ENCODE results near the gene SORCS2.

Gene SORCS2

GRCh38 chr4:7649411-7649740 is 457.0 kb downstream of the SORCS2 start:
- TF ChIP-seq, protein P1, sequence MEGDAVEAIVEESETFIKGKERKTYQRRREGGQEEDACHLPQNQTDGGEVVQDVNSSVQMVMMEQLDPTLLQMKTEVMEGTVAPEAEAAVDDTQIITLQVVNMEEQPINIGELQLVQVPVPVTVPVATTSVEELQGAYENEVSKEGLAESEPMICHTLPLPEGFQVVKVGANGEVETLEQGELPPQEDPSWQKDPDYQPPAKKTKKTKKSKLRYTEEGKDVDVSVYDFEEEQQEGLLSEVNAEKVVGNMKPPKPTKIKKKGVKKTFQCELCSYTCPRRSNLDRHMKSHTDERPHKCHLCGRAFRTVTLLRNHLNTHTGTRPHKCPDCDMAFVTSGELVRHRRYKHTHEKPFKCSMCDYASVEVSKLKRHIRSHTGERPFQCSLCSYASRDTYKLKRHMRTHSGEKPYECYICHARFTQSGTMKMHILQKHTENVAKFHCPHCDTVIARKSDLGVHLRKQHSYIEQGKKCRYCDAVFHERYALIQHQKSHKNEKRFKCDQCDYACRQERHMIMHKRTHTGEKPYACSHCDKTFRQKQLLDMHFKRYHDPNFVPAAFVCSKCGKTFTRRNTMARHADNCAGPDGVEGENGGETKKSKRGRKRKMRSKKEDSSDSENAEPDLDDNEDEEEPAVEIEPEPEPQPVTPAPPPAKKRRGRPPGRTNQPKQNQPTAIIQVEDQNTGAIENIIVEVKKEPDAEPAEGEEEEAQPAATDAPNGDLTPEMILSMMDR (conservative IDR thresholded peaks at IDR 0.05; ENCODE audit: low read length): no peak
- no peak overlapping the region for H3K4me3 ChIP-seq (ENCODE audit: low read length)
- no peak for DNase-seq (ENCODE audit: low read depth)

GRCh38 chr4:7649741-7650531 is 457.6 kb downstream of the SORCS2 start:
- TF ChIP-seq, protein P1 (conservative IDR thresholded peaks at IDR 0.05; ENCODE audit: low read length): peak; percentile 28
- no peak overlapping the region for H3K4me3 ChIP-seq (ENCODE audit: low read length)

GRCh38 chr4:7650606-7651385 is 458.5 kb downstream of the SORCS2 start:
- TF ChIP-seq, protein P1 (conservative IDR thresholded peaks at IDR 0.05; ENCODE audit: low read length): 0 out of 2 replicates have a peak, but pooled peaks have one; percentile 17
- no peak overlapping the region for H3K4me3 ChIP-seq (ENCODE audit: low read length)
- DNase-seq (ENCODE audit: low read depth): no peak

More at GRCh38 chr4:7649741-7650531, 457.6 kb downstream of the SORCS2 start:
- DNase-seq (ENCODE audit: low read depth): peak; percentile 95

- no peak overlapping the region for H3K4me3 ChIP-seq (ENCODE audit: low read length)
- no peak for DNase-seq (ENCODE audit: low read depth)
- TF ChIP-seq, protein P1 (conservative IDR thresholded peaks at IDR 0.05; ENCODE audit: low read length): no peak
Measured at GRCh38 chr4:7651461-7651921, 459.2 kb downstream of the SORCS2 start.

- TF ChIP-seq, protein P1 (conservative IDR thresholded peaks at IDR 0.05; ENCODE audit: low read length): no peak
- DNase-seq (ENCODE audit: low read depth): no peak
- H3K4me3 ChIP-seq (ENCODE audit: low read length): no peak overlapping the region
Measured at GRCh38 chr4:7652006-7652405, 459.7 kb downstream of the SORCS2 start.

GRCh38 chr4:7652451-7652881 is 460.1 kb downstream of the SORCS2 start:
- TF ChIP-seq, protein P1 (conservative IDR thresholded peaks at IDR 0.05; ENCODE audit: low read length): no peak
- H3K4me3 ChIP-seq (ENCODE audit: low read length): no peak overlapping the region
- no peak for DNase-seq (ENCODE audit: low read depth)

Measured in AG10803 (cell line).